NCI-H128 (cell line): ENCODE measurements around the gene UBTF.
A peak's percentile ranks its signal among the peaks of the same experiment; 100 is the strongest.

Experiments
- DNase-seq: peaks from one replicate; lab custom pipeline; 2025; ENCODE audit not compliant: unreplicated experiment; lab: John Stamatoyannopoulos, UW

UBTF gene

DNA sequence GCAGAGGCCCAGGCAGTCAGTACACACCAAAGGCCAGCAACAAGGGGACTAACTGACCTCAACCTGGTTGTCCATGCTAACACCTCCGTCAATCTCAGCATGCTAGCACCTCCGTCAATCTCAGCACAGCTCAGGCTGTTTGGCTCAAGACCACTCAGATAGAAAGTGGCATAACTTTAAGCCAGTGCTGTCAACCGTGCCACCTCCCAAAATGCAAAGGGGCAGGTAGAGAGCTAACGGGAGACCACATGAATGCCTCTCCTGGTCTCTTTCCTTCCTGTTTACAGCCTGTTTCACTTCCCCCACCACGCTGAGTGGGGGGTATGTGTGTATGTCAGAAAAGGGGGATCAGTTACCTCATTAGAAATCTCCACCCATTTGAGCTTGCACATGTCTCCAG, 3.3 kb downstream of the UBTF start:
- no peak for DNase-seq

GRCh38 chr17:44214896-44215295, 4.6 kb downstream of the UBTF start:
- DNase-seq: no peak

GRCh38 chr17:44214230-44214494, 5.3 kb downstream of the UBTF start:
- DNase-seq: no peak

DNA sequence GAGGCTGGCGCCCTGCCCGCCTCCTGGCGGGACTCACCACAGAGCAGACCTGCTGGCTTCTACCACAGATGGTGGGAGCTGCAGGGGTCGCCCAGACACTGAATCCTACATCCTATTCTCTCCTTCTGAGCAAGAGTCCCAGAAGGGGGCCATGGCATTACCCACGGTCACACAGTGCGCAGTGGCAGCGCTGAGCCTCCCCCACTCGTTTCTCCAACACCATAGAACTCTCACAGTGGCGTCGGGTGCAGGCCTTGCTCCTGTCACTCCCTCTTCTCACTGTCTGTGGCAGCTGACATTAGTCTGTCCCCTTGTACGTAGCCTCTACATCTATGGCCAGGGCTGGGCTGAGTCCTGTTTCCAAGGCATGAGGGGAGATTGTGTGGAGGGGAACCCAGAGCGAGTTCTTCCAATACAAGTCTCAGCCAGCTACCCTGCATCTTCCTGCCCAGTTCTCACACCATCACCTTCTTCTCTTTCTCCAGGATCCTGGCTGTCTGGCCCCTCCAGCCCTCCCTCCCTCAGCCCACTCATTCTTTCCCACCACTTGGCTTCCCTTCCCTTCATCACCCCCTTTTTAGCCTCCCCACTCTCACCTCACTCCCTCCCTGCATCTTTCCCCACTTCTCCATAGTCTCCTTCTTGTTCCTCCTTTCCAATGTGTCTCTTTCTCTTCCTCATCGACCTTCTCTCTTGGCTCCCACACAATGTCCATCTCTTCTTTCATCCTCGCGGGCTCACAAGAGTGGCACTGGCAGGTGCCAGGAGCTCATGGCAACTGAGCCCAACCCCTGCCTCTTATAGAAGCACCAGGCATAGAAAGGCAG, 5.9 kb downstream of the UBTF start:
- no peak for DNase-seq

DNA sequence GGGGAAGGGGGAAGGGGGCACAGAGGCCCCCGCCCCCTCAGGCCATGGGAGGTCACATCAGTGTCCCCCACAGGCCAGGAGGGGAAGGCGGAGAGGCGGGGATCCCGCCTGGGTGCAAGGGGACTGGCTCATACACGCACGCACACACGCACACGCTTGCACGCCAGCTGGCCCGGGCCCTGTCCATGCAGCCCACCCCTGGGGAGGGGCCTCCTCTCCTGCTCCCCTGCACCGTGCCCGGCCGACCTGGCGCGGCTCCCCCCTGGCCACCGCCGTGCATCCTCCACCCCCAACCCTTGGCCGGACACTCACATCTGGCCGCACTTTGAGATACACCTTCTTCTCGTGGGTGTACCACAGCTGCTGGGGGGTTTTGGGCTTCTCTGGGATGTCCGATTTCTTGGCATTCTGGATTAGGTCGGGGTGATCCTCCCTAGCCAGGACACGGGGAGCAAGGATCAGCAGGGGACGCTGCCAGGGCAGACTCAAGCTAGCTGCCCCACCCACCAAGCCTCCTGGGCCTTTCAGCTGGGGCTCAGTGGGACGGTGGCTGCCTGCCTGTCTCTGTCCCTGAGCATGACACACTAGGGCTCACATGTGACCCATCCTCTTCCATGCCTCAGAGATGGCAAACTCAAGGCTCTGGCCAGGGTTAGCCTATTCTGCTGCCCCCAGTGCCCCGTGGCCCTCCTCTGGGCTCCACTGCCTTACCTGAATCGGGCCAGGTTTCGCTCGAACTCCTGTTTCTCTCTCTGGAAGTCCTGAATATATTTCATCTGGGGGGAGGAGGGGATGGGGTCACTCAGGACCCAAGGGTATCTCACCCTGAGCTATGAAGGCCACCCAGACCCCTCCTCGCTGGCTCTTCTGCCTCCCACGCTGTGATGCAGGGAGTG, 6.7 kb downstream of the UBTF start:
- DNase-seq: no peak

- no peak for DNase-seq
Measured at GRCh38 chr17:44211281-44212265, 7.9 kb downstream of the UBTF start.

DNA sequence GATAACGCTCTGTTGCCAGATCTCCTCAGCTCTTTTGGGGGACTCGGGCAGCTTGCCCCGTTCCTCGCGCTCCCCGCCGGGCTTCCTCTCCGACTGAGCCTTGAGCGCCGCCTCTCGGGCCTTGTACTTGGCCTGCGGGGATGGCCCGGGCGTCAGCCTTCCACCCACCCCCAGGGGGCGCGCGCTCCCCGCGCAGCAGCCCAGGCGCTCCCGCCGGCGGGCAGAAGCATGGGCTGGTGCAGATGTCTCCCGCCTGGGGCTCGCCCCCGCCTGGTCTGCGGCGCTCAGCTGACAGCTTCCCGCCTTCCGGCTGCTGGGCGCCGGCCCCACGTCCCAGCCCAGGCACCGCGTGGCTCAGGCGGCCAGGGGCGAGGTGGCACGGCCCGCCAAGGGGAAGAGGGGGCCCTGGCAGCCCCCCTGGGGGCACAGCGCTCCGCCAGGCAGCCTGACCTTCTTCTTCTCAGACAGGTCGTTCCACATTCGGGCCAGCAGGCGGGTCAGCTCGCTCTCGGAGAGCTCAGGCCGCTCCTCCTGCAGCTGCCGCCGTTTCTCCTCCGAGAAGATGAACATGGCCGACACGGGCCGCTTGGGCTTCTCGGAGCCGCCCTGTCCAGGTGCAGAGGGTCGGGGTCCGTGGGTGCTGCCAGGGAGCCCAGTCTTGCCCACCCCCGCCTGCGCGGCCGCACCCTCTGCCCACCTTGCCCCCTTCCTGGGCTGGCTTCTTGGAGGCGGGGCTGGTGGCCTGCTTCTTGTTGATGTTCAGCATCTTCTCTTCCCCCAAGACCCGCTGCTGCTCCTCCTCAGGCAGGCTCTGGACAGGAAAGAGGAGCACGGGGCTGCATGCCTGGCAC, 8.9 kb downstream of the UBTF start:
- DNase-seq: no peak

GRCh38 chr17:44209786-44210341, 9.6 kb downstream of the UBTF start:
- no peak for DNase-seq

- DNase-seq: no peak
Measured at GRCh38 chr17:44207743-44208142, 11.7 kb downstream of the UBTF start.

DNA sequence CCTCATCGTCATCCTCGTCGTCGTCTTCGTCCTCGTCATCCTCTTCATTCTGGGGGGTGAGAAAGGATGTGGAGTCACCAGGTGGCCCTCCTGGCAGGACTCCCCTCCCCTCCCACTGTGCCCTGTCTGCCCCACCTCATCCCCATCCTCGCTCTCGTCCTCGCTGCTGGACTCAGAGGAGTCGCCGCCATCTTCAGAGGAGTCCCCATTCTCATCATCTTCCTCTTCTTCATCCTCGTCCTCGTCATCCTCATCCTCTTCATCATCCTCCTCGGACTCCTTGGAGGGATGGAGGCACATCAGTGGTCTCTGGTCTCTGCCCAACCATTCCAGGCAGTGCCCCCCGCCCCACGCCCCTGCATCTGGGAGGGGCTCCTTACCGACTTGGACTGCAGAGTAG, 12.2 kb downstream of the UBTF start:
- DNase-seq: no peak

- DNase-seq: no peak
Measured at GRCh38 chr17:44206825-44207155, 12.7 kb downstream of the UBTF start.

DNA sequence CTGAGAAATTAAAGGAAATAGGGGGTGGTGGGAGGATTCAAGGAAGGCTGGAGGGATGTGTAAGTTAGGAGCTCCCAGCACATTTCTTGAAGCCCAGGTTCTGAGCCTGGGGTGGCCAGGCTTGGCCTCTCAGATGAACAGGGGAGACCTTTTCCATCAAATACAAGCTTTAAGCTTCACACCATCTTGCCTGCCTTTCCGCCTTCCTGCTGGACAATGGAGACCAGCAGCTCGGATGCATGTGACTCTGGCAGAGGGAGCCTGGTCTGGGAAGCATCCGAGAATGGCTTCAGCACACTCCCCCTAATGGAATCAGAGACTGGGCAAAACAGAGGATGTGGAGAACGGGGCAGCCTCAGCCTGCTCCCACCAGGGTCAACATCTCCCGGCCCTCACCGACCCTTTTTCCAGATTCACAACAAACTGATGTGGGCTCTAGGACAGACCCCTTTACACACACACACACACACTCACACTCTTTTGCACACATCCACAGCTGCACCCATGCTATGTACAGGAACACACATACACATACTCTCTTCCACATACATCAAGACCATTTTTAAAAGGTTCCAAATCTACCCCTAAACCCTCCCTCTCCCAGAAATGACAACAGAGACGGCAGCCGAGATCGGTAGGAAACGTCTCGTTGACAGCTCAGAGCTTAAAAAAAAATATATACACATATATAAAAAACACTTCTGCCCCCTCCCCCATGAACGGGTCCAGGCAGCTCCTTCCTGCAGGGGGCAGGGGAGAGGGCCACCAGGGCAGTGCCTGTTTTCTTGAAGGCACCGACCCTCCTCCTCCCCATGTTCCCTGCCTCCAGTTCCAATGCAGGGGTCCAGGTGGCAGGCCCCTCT, 13.3 kb downstream of the UBTF start:
- DNase-seq: no peak

DNA sequence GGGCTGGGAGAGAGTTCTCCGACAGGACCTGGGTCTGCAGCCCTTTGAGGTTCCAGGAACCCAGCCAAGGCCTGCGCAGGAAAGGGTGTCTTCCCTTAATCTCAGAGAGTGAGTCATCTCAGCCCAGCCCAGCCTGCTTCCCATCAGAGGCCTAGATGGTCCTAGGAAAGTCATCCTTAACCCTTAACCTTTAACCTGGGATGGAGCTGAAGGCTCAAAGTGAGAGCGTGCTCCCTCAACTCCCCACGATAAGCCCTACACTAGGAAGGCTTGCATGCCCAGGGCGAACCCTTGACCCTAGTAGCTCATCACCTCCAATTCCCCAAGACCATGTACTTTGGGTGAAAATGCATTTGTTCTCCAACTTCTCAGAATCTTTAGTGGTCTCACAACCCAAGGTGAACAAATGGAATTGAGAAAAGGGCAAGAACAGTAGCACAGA, 15.0 kb downstream of the UBTF start:
- DNase-seq: no peak

DNA sequence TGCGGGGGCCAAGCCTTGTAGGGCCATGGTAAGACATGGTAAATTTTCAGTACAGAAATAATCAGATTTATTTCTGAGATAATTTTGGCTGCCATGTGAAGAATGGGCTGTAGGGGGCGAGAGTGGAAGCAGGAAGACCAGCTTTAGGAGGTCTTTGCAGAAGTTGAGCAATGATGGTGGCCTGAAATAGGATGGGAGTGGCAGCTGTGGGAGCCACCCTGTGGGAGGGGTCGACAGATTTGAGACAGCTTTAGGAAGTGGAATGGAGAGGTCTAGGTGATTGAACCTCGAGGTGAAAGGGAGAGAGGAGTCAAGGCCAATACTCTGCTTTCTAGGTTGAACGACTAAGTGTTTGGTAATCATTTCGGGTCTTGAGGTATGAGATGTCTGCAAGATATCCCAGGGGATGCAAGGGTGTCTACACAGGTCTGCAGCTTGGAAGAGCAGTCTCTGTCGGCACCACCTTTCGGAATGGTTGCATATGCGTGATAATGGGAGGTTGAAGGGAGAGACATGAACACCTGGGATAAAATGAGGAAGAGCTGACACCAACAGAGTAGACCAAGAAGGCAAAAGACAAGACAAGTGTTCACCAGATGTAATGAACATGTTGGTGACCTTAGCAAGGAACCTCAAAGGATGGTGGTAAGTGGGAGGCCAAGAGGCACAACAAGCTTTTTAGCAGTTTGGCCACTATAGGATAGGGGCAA, 15.6 kb downstream of the UBTF start:
- DNase-seq: no peak

DNA sequence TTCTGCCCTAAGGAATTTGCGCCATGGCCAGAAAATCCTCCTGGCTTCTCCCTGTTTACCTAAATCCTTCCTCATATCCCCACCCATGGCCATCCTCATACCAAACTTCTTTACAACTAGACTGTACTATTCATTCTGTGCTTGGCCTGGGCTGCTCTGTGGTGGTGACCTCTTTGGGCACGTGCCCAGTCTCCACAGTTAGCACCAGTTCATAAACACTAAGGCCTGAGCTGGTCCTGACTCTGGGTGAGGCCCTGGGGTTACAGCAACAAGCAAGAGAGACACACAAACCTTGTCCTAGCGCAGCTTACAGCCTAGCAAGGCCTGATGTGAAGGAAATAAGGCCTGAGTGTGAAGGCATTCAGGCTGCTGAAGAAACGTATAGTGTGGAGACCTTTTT, 16.7 kb downstream of the UBTF start:
- DNase-seq: no peak

GRCh38 chr17:44200478-44201155, 18.9 kb downstream of the UBTF start:
- DNase-seq: no peak

- DNase-seq: peak; percentile 82
Measured at GRCh38 chr17:44199553-44200477, 19.7 kb downstream of the UBTF start, which contains the start of gene ATXN7L3. Gene ATXN7L3 (minus strand): TSS chr17:44199884. CDS start chr17:44198070, 1,814 bp downstream.
